SK-N-SH (cell line): Measurements from ENCODE around the gene SMG1. TPM values are rescaled to one million over a fixed set of nuclear protein-coding genes. Genes with fewer than 3 reads are reported as not detected.

Experiments used
- CTCF ChIA-PET: fragments of 300-600, 350-600 bp; formaldehyde crosslinking; extraction: SDS; loops from one replicate; lab custom pipeline; 2021; lab: Yijun Ruan, JAX
- POLR2A ChIA-PET: fragments of 350-600 bp; sonication (Branson Sonifier 250); formaldehyde crosslinking; extraction: SDS; loops from one replicate; lab custom pipeline; 2020; ENCODE audit warnings: antibody characterized with exemption, inconsistent platforms; lab: Yijun Ruan, JAX
- DNase-seq: peaks from one replicate; pipeline ENCODE4 v3.0.0; 2012
- H2AFZ ChIP-seq: fragments of 200-600 bp; sonication (generic); 2 replicates; pipeline ENCODE4 v1.8.1; 2016; ENCODE audit warnings: antibody characterized with exemption, mild to moderate bottlenecking, low read depth
- H3F3A ChIP-seq: fragments of 200-600 bp; sonication (generic); replicated peaks from 2 replicates; pipeline ENCODE3; 2016; ENCODE audit warnings: antibody characterized with exemption, mild to moderate bottlenecking; ENCODE audit not compliant: insufficient read depth
- H3K27ac ChIP-seq, 2 experiments: fragments of 200-500 bp in 1 of 2; fragments of 200-600 bp in 1 of 2; sonication (Bioruptor generic) in 1 of 2; sonication (generic), shearing (Covaris generic) in 1 of 2; 2 replicates each; pipeline versions ENCODE4 v1.5.1 to v1.6.1; 2014 to 2016; ENCODE audit warnings: low read depth in 2 of 2, inconsistent platforms in 1 of 2, low read length in 1 of 2, mild to moderate bottlenecking in 1 of 2, mixed read lengths in 1 of 2
- H3K27me3 ChIP-seq: fragments of 200-600 bp; sonication (generic), shearing (Covaris generic); 2 replicates; pipeline ENCODE4 v1.6.1; 2016; ENCODE audit warnings: mixed run types; ENCODE audit not compliant: insufficient read depth
- H3K36me3 ChIP-seq, 2 experiments: fragments of 200-500 bp in 1 of 2; fragments of 200-600 bp in 1 of 2; sonication (Bioruptor generic) in 1 of 2; sonication (generic) in 1 of 2; replicated peaks in 1 of 2; 2 replicates each; pipeline versions ENCODE3 to v1.5.1; 2014 to 2016; ENCODE audit warnings: low read length in 1 of 2, mild to moderate bottlenecking in 1 of 2; ENCODE audit not compliant: insufficient read depth in 2 of 2, control insufficient read depth in 1 of 2
- H3K4me1 ChIP-seq, 2 experiments: fragments of 200-500 bp in 1 of 2; fragments of 200-600 bp in 1 of 2; sonication (Bioruptor generic) in 1 of 2; sonication (generic), shearing (Covaris generic) in 1 of 2; 2 replicates each; pipeline versions ENCODE4 v1.5.1 to v1.6.1; 2014 to 2016; ENCODE audit warnings: low read depth in 1 of 2, low read length in 1 of 2, mixed run types in 1 of 2; ENCODE audit not compliant: insufficient read depth in 2 of 2, control insufficient read depth in 1 of 2
- H3K4me2 ChIP-seq: fragments of 200-600 bp; sonication (generic), shearing (Covaris generic); 2 replicates; pipeline ENCODE4 v1.6.1; 2017; ENCODE audit warnings: mixed run types
- H3K4me3 ChIP-seq, 2 experiments: fragments of 200-500 bp in 1 of 2; fragments of 200-600 bp in 1 of 2; sonication (Bioruptor generic) in 1 of 2; sonication (generic), shearing (Covaris generic) in 1 of 2; 2 replicates each; pipeline versions ENCODE4 v1.5.1 to v1.8.1; 2014 to 2016; ENCODE audit warnings: low read depth in 2 of 2, inconsistent platforms in 1 of 2, low read length in 1 of 2, mild to moderate bottlenecking in 1 of 2, mixed read lengths in 1 of 2, moderate library complexity in 1 of 2
- H3K79me2 ChIP-seq: fragments of 200-600 bp; sonication (generic); 2 replicates; pipeline ENCODE4 v1.8.1; 2017; ENCODE audit warnings: mild to moderate bottlenecking; ENCODE audit not compliant: insufficient read depth
- H3K9ac ChIP-seq: fragments of 200-600 bp; sonication (generic); 2 replicates; pipeline ENCODE4 v1.6.1; 2017; ENCODE audit warnings: mixed run types
- H3K9me2 ChIP-seq: fragments of 200-600 bp; sonication (generic); 2 replicates; pipeline ENCODE4 v1.6.1; 2017; ENCODE audit warnings: mixed run types
- H3K9me3 ChIP-seq: fragments of 200-600 bp; sonication (generic); 2 replicates; pipeline ENCODE4 v1.6.1; 2017; ENCODE audit warnings: mixed run types, mild to moderate bottlenecking, moderate library complexity
- H4K20me1 ChIP-seq: fragments of 200-600 bp; sonication (generic); 2 replicates; pipeline ENCODE4 v1.6.1; 2017; ENCODE audit warnings: mild to moderate bottlenecking, mixed run types; ENCODE audit not compliant: insufficient read depth
- EP300 ChIP-seq, 2 experiments: IDR thresholded peaks; 2 replicates each; pipeline versions ENCODE4 v1.4.0 to v1.6.1; 2012; ENCODE audit warnings: borderline replicate concordance in 1 of 2, low read depth in 1 of 2, low read length in 1 of 2
- EZH2phosphoT487 ChIP-seq: fragments of 200-600 bp; sonication (generic); IDR thresholded peaks from 2 replicates; pipeline ENCODE4 v1.6.1; 2017; ENCODE audit warnings: low read depth, mixed run types, mild to moderate bottlenecking, antibody characterized with exemption, moderate library complexity, borderline replicate concordance
- GABPA ChIP-seq: IDR thresholded peaks from 2 replicates; pipeline ENCODE4 v1.4.0; 2012; ENCODE audit warnings: low read depth, mild to moderate bottlenecking
- NRF1 ChIP-seq: IDR thresholded peaks from 2 replicates; pipeline ENCODE4 v1.6.1; 2012; ENCODE audit warnings: low read depth, mild to moderate bottlenecking, low read length
- POLR2AphosphoS5 ChIP-seq: IDR thresholded peaks from 2 replicates; pipeline ENCODE4 v1.6.1; 2012; ENCODE audit warnings: low read depth, low read length
- RAD21 ChIP-seq: IDR thresholded peaks from 2 replicates; pipeline ENCODE4 v1.6.1; 2012; ENCODE audit warnings: mild to moderate bottlenecking, low read length
- RFX5 ChIP-seq: IDR thresholded peaks from 2 replicates; pipeline ENCODE4 v1.6.1; 2012; ENCODE audit warnings: mild to moderate bottlenecking, improper control_type of control experiment, low read length
- YY1 ChIP-seq: IDR thresholded peaks from 2 replicates; pipeline ENCODE4 v1.4.0; 2012; ENCODE audit warnings: low read depth, mild to moderate bottlenecking
- WGBS: methylation state at CpG from one replicate; pipeline ENCODE4 v1.1.6; 2017; ENCODE audit warnings: low lambda C conversion rate; 5-methylcytosine and 5-hydroxymethylcytosine counted together
- polyA plus RNA-seq, 3 experiments: library from polyadenylated mRNA; depleted of rRNA; stranded (reverse); fragments of >200 nt; gene quantifications; 2 replicates each; pipeline ENCODE4 v1.2.3, GENCODE V29; 2012
- TF ChIP-seq, protein P1 (sequence below): fragments of 200-600 bp; sonication (generic); IDR thresholded peaks from 2 replicates; pipeline ENCODE4 v1.6.1; 2017; ENCODE audit warnings: antibody characterized with exemption, mild to moderate bottlenecking, moderate library complexity
- TF ChIP-seq, protein P2 (sequence below): IDR thresholded peaks from 2 replicates; pipeline ENCODE4 v1.4.0; 2012; ENCODE audit warnings: low read depth, borderline replicate concordance

Gene SMG1
- polyA plus RNA-seq, 1 of the 3 experiments (the other 2 are of a cell fraction) = 11.2 TPM

DNA sequence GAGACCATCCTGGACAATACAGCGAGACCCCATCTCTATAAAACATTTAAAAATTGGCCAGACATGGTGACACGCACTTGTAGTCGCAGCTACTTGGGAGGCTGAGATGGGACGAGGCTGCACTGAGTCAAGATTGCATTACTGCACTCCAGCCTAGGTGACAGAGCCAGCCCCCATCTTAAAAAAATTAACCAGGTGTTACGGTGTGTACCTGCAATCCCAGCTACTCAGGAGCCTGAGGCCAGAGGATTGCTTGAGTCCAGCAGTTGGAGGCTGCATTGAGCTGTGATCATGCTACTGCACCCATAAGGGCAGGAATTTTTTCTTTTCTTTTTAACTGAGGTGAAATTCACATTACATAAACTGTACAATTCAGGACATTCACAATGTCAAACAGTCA lies 40.6 kb upstream of the SMG1 start:
- POLR2A ChIA-PET = no interaction called here
- no peaks in the 10 kb centered on the region for H3K9me2 ChIP-seq
- CTCF ChIA-PET = interaction anchor here (0.9 to 5.9 kb wide), 2 partner anchors 22 to 165 kb away, joined by 3 to 24 read pairs; partner anchors contain the start of gene ARL6IP1
- no peaks in the 10 kb centered on the region for H3K36me3 ChIP-seq
- H3F3A ChIP-seq = no peaks in the 10 kb centered on the region
- H3K27me3 ChIP-seq = no peaks in the 10 kb centered on the region
- WGBS = 90% methylated on average over 5 of the region's 5 CpGs
- DNase-seq = no peak
- H3K9ac ChIP-seq = no peak overlapping the region
- no peak overlapping the region for H3K27ac ChIP-seq
- no peaks in the 10 kb centered on the region for H3K79me2 ChIP-seq
- no peaks in the 10 kb centered on the region for H4K20me1 ChIP-seq
- H3K4me2 ChIP-seq = no peak overlapping the region
- H3K9me3 ChIP-seq = no peaks in the 10 kb centered on the region
- TF ChIP-seq, protein P1, sequence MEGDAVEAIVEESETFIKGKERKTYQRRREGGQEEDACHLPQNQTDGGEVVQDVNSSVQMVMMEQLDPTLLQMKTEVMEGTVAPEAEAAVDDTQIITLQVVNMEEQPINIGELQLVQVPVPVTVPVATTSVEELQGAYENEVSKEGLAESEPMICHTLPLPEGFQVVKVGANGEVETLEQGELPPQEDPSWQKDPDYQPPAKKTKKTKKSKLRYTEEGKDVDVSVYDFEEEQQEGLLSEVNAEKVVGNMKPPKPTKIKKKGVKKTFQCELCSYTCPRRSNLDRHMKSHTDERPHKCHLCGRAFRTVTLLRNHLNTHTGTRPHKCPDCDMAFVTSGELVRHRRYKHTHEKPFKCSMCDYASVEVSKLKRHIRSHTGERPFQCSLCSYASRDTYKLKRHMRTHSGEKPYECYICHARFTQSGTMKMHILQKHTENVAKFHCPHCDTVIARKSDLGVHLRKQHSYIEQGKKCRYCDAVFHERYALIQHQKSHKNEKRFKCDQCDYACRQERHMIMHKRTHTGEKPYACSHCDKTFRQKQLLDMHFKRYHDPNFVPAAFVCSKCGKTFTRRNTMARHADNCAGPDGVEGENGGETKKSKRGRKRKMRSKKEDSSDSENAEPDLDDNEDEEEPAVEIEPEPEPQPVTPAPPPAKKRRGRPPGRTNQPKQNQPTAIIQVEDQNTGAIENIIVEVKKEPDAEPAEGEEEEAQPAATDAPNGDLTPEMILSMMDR = no peak
- TF ChIP-seq, protein P2, sequence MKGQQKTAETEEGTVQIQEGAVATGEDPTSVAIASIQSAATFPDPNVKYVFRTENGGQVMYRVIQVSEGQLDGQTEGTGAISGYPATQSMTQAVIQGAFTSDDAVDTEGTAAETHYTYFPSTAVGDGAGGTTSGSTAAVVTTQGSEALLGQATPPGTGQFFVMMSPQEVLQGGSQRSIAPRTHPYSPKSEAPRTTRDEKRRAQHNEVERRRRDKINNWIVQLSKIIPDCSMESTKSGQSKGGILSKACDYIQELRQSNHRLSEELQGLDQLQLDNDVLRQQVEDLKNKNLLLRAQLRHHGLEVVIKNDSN = no peak
- TF ChIP-seq NRF1 (no peak), YY1 (no peak), EP300 (IDR thresholded peaks at IDR 0.05; ENCODE audit: borderline replicate concordance in 1 of 2, low read depth in 1 of 2, low read length in 1 of 2) (no peak)
- H3K4me1 ChIP-seq = peaks cover 0 to 5% of the 10 kb centered on the region in 2 experiments; a peak in 1 of 4 replicates
- no peak overlapping the region for H3K4me3 ChIP-seq
- no peak overlapping the region for H2AFZ ChIP-seq

DNA sequence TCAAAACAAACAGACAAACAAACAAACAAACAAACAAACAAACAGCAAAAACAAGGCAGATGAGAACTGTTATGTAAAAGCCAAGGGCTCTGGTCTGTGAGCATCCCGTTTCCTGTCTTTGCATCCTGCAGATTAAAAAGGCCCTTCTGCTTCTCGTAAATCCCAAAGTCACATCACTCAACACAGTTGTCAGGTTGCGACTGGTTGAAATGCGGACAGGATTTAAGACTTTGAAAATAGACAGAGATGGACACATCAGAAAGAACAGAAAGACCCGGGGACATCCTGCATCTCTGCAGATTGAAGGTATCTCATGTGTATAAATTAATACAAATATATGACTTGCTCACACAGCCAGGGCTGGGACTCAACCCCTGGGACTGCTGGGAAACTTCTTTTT lies 39.3 kb upstream of the SMG1 start:
- Histone ChIP-seq H3K79me2 (no peaks in the 10 kb centered on the region), H3K4me2 (no peak overlapping the region), H3K27me3 (no peaks in the 10 kb centered on the region), H3K36me3 (no peaks in the 10 kb centered on the region), H2AFZ (no peak overlapping the region), H3K9me2 (no peaks in the 10 kb centered on the region), H3K4me1 (peaks cover 0 to 5% of the 10 kb centered on the region in 2 experiments; a peak in 1 of 4 replicates), H3K9ac (no peak overlapping the region), H3K27ac (no peak overlapping the region), H4K20me1 (no peaks in the 10 kb centered on the region), H3F3A (no peaks in the 10 kb centered on the region), H3K9me3 (no peaks in the 10 kb centered on the region), H3K4me3 (no peak overlapping the region)
- ChIA-PET CTCF (interaction anchor here (5.9 kb wide), 1 partner anchor 164 kb away, joined by 24 read pairs; the partner anchor contains the start of gene ARL6IP1), POLR2A (no interaction called here)
- DNase-seq = no peak
- no peak for TF ChIP-seq EZH2phosphoT487
- TF ChIP-seq POLR2AphosphoS5 = no peak
- TF ChIP-seq GABPA = no peak
- TF ChIP-seq RFX5 = no peak
- no peak for TF ChIP-seq RAD21
- TF ChIP-seq EP300 (IDR thresholded peaks at IDR 0.05; ENCODE audit: borderline replicate concordance in 1 of 2, low read depth in 1 of 2, low read length in 1 of 2) = no peak
- 78% methylated on average over 5 of the region's 5 CpGs for WGBS
